ENCODE results near the gene FGD3.

The FGD3 gene

GRCh38 chr9:93032545-93032944 lies 85.2 kb downstream of the FGD3 start:
- H3K36me3 Mint-ChIP-seq (ENCODE audit: low read depth) = peaks cover 68% of the 10 kb centered on the region
- no peak for DNase-seq
- H3K4me3 Mint-ChIP-seq = no peak overlapping the region
- H3K4me1 Mint-ChIP-seq (ENCODE audit: low read depth) = peaks cover 60% of the 10 kb centered on the region
- H3K27ac Mint-ChIP-seq = peak overlapping the region; percentile 83
- H3K27me3 Mint-ChIP-seq = no peaks in the 10 kb centered on the region
- H3K9me3 Mint-ChIP-seq = no peaks in the 10 kb centered on the region

- Mint-ChIP-seq H3K27me3 (no peaks in the 10 kb centered on the region), H3K4me3 (no peak overlapping the region), H3K27ac (peak overlapping the region; percentile 71), H3K9me3 (no peaks in the 10 kb centered on the region), H3K4me1 (ENCODE audit: low read depth) (peaks cover 56% of the 10 kb centered on the region), H3K36me3 (ENCODE audit: low read depth) (peaks cover 63% of the 10 kb centered on the region)
- DNase-seq = no peak
These were observed 86.2 kb downstream of the FGD3 start for GRCh38 chr9:93033531-93033930.

- peak overlapping the region; percentile 67 for H3K27ac Mint-ChIP-seq
- no peaks in the 10 kb centered on the region for H3K27me3 Mint-ChIP-seq
- H3K4me3 Mint-ChIP-seq = no peak overlapping the region
- H3K36me3 Mint-ChIP-seq (ENCODE audit: low read depth) = peaks cover 52% of the 10 kb centered on the region
- peaks cover 48% of the 10 kb centered on the region for H3K4me1 Mint-ChIP-seq (ENCODE audit: low read depth)
- H3K9me3 Mint-ChIP-seq = no peaks in the 10 kb centered on the region
- DNase-seq = no peak
These were observed 87.9 kb downstream of the FGD3 start for GRCh38 chr9:93035106-93035660.

- peaks cover 47% of the 10 kb centered on the region for H3K36me3 Mint-ChIP-seq (ENCODE audit: low read depth)
- H3K4me1 Mint-ChIP-seq (ENCODE audit: low read depth) = peaks cover 45% of the 10 kb centered on the region
- no peaks in the 10 kb centered on the region for H3K9me3 Mint-ChIP-seq
- no peak overlapping the region for H3K4me3 Mint-ChIP-seq
- no peaks in the 10 kb centered on the region for H3K27me3 Mint-ChIP-seq
- peak overlapping the region; percentile 67 for H3K27ac Mint-ChIP-seq
- no peak for DNase-seq
These were observed 88.6 kb downstream of the FGD3 start for GRCh38 chr9:93035821-93036351.

GRCh38 chr9:93036887-93037475 lies 89.7 kb downstream of the FGD3 start:
- Mint-ChIP-seq H3K27me3 (no peaks in the 10 kb centered on the region), H3K27ac (peak overlapping the region; percentile 86), H3K36me3 (ENCODE audit: low read depth) (peaks cover 36% of the 10 kb centered on the region), H3K4me3 (no peak overlapping the region), H3K4me1 (ENCODE audit: low read depth) (peaks cover 52% of the 10 kb centered on the region), H3K9me3 (no peaks in the 10 kb centered on the region)
- no peak for DNase-seq

GRCh38 chr9:93037476-93037971 lies 90.2 kb downstream of the FGD3 start:
- H3K27me3 Mint-ChIP-seq = no peaks in the 10 kb centered on the region
- no peak overlapping the region for H3K4me3 Mint-ChIP-seq
- H3K36me3 Mint-ChIP-seq (ENCODE audit: low read depth) = peaks cover 31% of the 10 kb centered on the region
- H3K4me1 Mint-ChIP-seq (ENCODE audit: low read depth) = peaks cover 52% of the 10 kb centered on the region
- peak overlapping the region; percentile 86 for H3K27ac Mint-ChIP-seq
- peak; percentile 32 for DNase-seq
- H3K9me3 Mint-ChIP-seq = no peaks in the 10 kb centered on the region

GRCh38 chr9:93038918-93039317 lies 91.6 kb downstream of the FGD3 start:
- no peak for DNase-seq
- Mint-ChIP-seq H3K27me3 (no peaks in the 10 kb centered on the region), H3K27ac (peak overlapping the region; percentile 52), H3K36me3 (ENCODE audit: low read depth) (peaks cover 21% of the 10 kb centered on the region), H3K4me3 (no peak overlapping the region), H3K4me1 (ENCODE audit: low read depth) (peaks cover 62% of the 10 kb centered on the region), H3K9me3 (no peaks in the 10 kb centered on the region)

GRCh38 chr9:93039456-93039855 lies 92.1 kb downstream of the FGD3 start:
- Mint-ChIP-seq H3K4me1 (ENCODE audit: low read depth) (peaks cover 59% of the 10 kb centered on the region), H3K9me3 (no peaks in the 10 kb centered on the region), H3K36me3 (ENCODE audit: low read depth) (peaks cover 16% of the 10 kb centered on the region), H3K27ac (peak overlapping the region; percentile 52), H3K4me3 (no peak overlapping the region), H3K27me3 (no peaks in the 10 kb centered on the region)
- no peak for DNase-seq

GRCh38 chr9:93039976-93040375 lies 92.7 kb downstream of the FGD3 start:
- no peak for DNase-seq
- Mint-ChIP-seq H3K4me3 (no peak overlapping the region), H3K9me3 (no peaks in the 10 kb centered on the region), H3K36me3 (ENCODE audit: low read depth) (peaks cover 12% of the 10 kb centered on the region), H3K27me3 (no peaks in the 10 kb centered on the region), H3K4me1 (ENCODE audit: low read depth) (peaks cover 59% of the 10 kb centered on the region), H3K27ac (peak overlapping the region; percentile 52)

- no peak for DNase-seq
- no peak overlapping the region for H3K4me3 Mint-ChIP-seq
- H3K27ac Mint-ChIP-seq = peak overlapping the region; percentile 63
- H3K36me3 Mint-ChIP-seq (ENCODE audit: low read depth) = peaks cover 7% of the 10 kb centered on the region
- peaks cover 59% of the 10 kb centered on the region for H3K4me1 Mint-ChIP-seq (ENCODE audit: low read depth)
- H3K27me3 Mint-ChIP-seq = no peaks in the 10 kb centered on the region
- no peaks in the 10 kb centered on the region for H3K9me3 Mint-ChIP-seq
These were observed 93.1 kb downstream of the FGD3 start for GRCh38 chr9:93040409-93040808.

- peak overlapping the region; percentile 63 for H3K27ac Mint-ChIP-seq
- no peak overlapping the region for H3K4me3 Mint-ChIP-seq
- peaks cover 54% of the 10 kb centered on the region for H3K4me1 Mint-ChIP-seq (ENCODE audit: low read depth)
- H3K9me3 Mint-ChIP-seq = no peaks in the 10 kb centered on the region
- no peak for DNase-seq
- no peaks in the 10 kb centered on the region for H3K27me3 Mint-ChIP-seq
- H3K36me3 Mint-ChIP-seq (ENCODE audit: low read depth) = no peaks in the 10 kb centered on the region
These were observed 93.9 kb downstream of the FGD3 start for GRCh38 chr9:93041108-93041802.

GRCh38 chr9:93043122-93043521 lies 95.8 kb downstream of the FGD3 start:
- peaks cover 38% of the 10 kb centered on the region for H3K4me1 Mint-ChIP-seq (ENCODE audit: low read depth)

GRCh38 chr9:93045521-93045920 lies 98.2 kb downstream of the FGD3 start:
- no peak for DNase-seq
- Mint-ChIP-seq H3K27me3 (no peaks in the 10 kb centered on the region), H3K36me3 (ENCODE audit: low read depth) (no peaks in the 10 kb centered on the region), H3K4me3 (no peak overlapping the region), H3K4me1 (ENCODE audit: low read depth) (peaks cover 34% of the 10 kb centered on the region), H3K27ac (peak overlapping the region; percentile 29), H3K9me3 (no peaks in the 10 kb centered on the region)

More at GRCh38 chr9:93043122-93043521, 95.8 kb downstream of the FGD3 start:
- H3K9me3 Mint-ChIP-seq = no peaks in the 10 kb centered on the region
- DNase-seq = no peak
- H3K36me3 Mint-ChIP-seq (ENCODE audit: low read depth) = no peaks in the 10 kb centered on the region
- no peaks in the 10 kb centered on the region for H3K27me3 Mint-ChIP-seq
- no peak overlapping the region for H3K4me3 Mint-ChIP-seq
- no peak overlapping the region for H3K27ac Mint-ChIP-seq

- DNase-seq = no peak
- Mint-ChIP-seq H3K4me3 (no peak overlapping the region), H3K36me3 (ENCODE audit: low read depth) (no peaks in the 10 kb centered on the region), H3K9me3 (no peaks in the 10 kb centered on the region), H3K27me3 (no peaks in the 10 kb centered on the region), H3K27ac (no peak overlapping the region), H3K4me1 (ENCODE audit: low read depth) (peaks cover 19% of the 10 kb centered on the region)
These were observed 101.5 kb downstream of the FGD3 start for GRCh38 chr9:93048566-93049448.
